Measurements from ENCODE around the gene APOL1. TPM values are rescaled to one million over a fixed set of nuclear protein-coding genes. Genes with fewer than 3 reads are reported as not detected.
"Not testable (repeated sequence)": the region's sequence is repeated elsewhere in the genome, so short reads cannot be mapped to it uniquely, and the experiment has no call there.

The APOL1 gene
- total RNA-seq, 1 donor from 2014 or later: 36.2 TPM

DNA sequence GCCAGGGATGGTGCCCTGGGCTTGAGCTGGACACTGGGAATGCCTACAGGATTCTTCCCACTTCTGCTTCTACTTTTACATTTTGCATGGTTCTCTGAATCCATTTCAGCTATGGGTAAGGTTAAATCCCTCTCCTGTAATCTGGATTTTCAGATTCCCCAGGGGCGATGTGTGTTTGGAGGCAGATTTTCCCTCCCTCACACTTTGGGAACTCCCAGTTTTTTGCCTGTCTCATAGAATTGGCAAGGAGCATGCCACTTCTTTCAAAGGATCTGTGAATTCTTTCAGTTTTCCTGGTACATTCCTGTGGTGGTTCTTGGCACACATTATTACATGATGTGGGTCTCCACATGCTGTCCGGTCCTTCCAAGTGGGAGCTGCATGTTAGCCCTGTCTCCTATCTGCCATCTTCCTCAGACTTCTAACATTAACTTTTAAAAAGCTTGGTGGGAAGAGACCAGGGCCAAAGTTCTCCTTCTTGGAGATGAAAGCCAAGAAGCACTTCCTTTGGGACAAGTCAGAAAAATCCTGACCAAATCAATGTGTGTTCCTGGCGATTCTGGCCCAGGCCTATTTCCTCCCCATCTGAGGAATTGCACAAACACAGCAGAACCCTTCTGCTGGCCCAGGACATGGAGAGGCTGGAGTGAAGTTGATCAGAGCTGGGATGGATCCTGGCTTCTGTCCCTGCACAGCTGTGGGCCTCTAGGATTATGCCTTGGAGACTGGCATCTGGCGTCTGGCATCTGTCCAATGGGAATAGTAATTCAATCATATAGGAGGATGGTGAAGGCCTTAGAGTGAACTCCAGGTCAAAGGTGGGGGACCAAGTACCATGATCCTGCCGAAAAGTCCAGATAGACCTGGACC is 8.2 kb upstream of the APOL1 start:
- intact Hi-C loops (cut with micrococcal nuclease): no loop called here
- Mint-ChIP-seq H3K4me3 (no peak overlapping the region), H3K4me1 (peaks cover 3% of the 10 kb centered on the region), H3K27ac (no peak overlapping the region), H3K27me3 (peaks cover 2% of the 10 kb centered on the region), H3K36me3 (ENCODE audit: low read depth) (peaks cover 2% of the 10 kb centered on the region), H3K9me3 (peaks cover 11% of the 10 kb centered on the region)
- no peak for DNase-seq

DNA sequence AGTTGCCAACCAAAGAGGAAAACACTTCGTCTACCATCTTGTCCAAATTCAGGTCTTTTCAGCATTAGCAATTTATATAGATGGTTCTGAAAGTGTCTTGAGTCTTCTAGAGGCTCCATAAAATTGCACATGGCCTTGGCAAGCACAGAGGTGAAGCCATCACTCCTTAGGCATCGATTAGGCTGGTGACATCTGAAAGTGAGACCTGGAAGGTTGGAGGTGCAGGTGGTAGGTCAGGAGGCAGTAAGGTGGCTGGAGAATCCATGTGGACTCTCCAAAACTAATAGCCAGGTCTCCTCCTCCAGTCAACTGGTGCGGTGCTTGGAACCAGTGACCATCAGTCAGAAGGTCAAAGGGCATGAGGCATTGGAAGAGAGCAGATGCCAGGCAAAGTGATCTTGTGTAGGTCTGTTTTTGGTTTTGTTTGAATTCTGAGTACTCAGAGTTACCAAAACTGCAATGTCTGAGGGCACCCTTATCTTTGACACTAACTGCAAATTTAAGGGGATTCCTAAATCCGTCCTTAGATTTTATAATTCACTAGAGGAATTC is 7.1 kb upstream of the APOL1 start:
- Mint-ChIP-seq H3K4me3 (no peak overlapping the region), H3K27ac (no peak overlapping the region), H3K4me1 (peaks cover 2% of the 10 kb centered on the region)

DNA sequence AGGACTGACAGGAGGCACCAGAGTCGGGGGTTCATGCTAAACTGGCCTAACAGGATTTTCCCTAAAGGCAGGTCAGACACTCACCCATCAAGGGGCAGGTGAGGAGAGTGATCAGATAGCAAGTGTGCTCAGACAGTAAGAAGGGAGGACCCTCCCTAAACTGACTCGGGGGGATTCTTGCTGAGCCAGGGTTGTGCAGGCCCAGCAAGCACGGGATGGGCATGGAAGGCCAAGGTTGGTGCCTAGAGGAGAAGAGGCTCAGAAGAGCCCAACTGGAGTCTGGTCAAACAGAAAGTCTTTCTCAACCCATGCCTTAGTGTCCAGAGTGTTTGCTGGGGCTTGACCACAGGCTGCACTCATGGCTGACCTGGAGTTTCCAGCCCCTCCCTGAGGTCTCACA is 6.2 kb upstream of the APOL1 start:
- Mint-ChIP-seq H3K27ac (no peak overlapping the region), H3K27me3 (peaks cover 2% of the 10 kb centered on the region), H3K4me3 (no peak overlapping the region), H3K4me1 (peaks cover 8% of the 10 kb centered on the region), H3K36me3 (ENCODE audit: low read depth) (peaks cover 2% of the 10 kb centered on the region), H3K9me3 (peaks cover 11% of the 10 kb centered on the region)
- intact Hi-C loops (cut with micrococcal nuclease): no loop called here
- DNase-seq: no peak

More for the DNA sequence above, 7.1 kb upstream of the APOL1 start:
- intact Hi-C loops (cut with micrococcal nuclease): no loop called here
- H3K27me3 Mint-ChIP-seq: peaks cover 2% of the 10 kb centered on the region
- DNase-seq: no peak
- peaks cover 11% of the 10 kb centered on the region for H3K9me3 Mint-ChIP-seq
- peaks cover 2% of the 10 kb centered on the region for H3K36me3 Mint-ChIP-seq (ENCODE audit: low read depth)

GRCh38 chr22:36247955-36248354 is 5.0 kb upstream of the APOL1 start:
- peaks cover 6% of the 10 kb centered on the region for H3K9me3 Mint-ChIP-seq
- intact Hi-C loops (cut with micrococcal nuclease): no loop called here
- peaks cover 17% of the 10 kb centered on the region for H3K4me1 Mint-ChIP-seq
- H3K27ac Mint-ChIP-seq: no peak overlapping the region
- no peak overlapping the region for H3K4me3 Mint-ChIP-seq
- no peak for DNase-seq
- H3K27me3 Mint-ChIP-seq: no peaks in the 10 kb centered on the region
- no peaks in the 10 kb centered on the region for H3K36me3 Mint-ChIP-seq (ENCODE audit: low read depth)

DNA sequence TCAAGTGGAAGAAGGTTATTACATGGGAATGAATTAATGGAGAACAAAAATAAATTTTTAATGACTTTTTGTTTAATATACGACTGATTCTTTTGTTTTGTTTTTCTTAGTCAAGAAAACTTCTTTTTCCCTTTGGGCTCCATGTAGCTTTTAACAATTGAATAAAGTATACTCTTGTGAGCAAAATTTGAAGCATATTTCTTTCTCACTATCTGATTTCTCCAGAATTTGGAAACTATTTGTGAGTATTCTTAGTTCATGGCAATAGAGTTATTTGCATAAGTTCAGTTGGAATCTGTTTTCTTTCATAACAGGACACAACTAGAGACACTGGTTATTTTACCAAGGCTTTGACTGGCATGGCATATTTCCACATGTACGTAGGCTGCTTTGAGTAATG is 3.8 kb upstream of the APOL1 start:
- no peak for DNase-seq
- no peak overlapping the region for H3K27ac Mint-ChIP-seq
- H3K9me3 Mint-ChIP-seq: no peaks in the 10 kb centered on the region
- intact Hi-C loops (cut with micrococcal nuclease): no loop called here
- H3K4me1 Mint-ChIP-seq: peaks cover 28% of the 10 kb centered on the region
- H3K4me3 Mint-ChIP-seq: no peak overlapping the region
- peaks cover 5% of the 10 kb centered on the region for H3K36me3 Mint-ChIP-seq (ENCODE audit: low read depth)
- no peaks in the 10 kb centered on the region for H3K27me3 Mint-ChIP-seq

- H3K36me3 Mint-ChIP-seq (ENCODE audit: low read depth); H3K4me3 Mint-ChIP-seq; H3K27me3 Mint-ChIP-seq; intact Hi-C loops (cut with micrococcal nuclease); DNase-seq; H3K9me3 Mint-ChIP-seq: not testable (repeated sequence)
- peak overlapping the region; percentile 8 for H3K27ac Mint-ChIP-seq
- peaks cover 38% of the 10 kb centered on the region for H3K4me1 Mint-ChIP-seq
Observed at GRCh38 chr22:36250292-36250960, 2.5 kb upstream of the APOL1 start.

GRCh38 chr22:36251979-36252608 is 839 bp upstream of the APOL1 start:
- H3K36me3 Mint-ChIP-seq (ENCODE audit: low read depth): peaks cover 22% of the 10 kb centered on the region
- H3K9me3 Mint-ChIP-seq; H3K27me3 Mint-ChIP-seq; intact Hi-C loops (cut with micrococcal nuclease); DNase-seq: not testable (repeated sequence)
- peak overlapping the region; percentile 40 for H3K27ac Mint-ChIP-seq
- peak overlapping the region; percentile 92 for H3K4me3 Mint-ChIP-seq
- H3K4me1 Mint-ChIP-seq: peaks cover 51% of the 10 kb centered on the region

GRCh38 chr22:36253523-36254490 is 874 bp downstream of the APOL1 start:
- H3K36me3 Mint-ChIP-seq (ENCODE audit: low read depth): peaks cover 38% of the 10 kb centered on the region
- intact Hi-C loops (cut with micrococcal nuclease): loop anchor here (1.0 kb wide), 1 partner anchor 15 kb away; the partner anchor contains the start of gene APOL2
- H3K9me3 Mint-ChIP-seq: no peaks in the 10 kb centered on the region
- DNase-seq: no peak
- H3K27me3 Mint-ChIP-seq: no peaks in the 10 kb centered on the region
- H3K4me1 Mint-ChIP-seq: peaks cover 64% of the 10 kb centered on the region
- peak overlapping the region; percentile 90 for H3K27ac Mint-ChIP-seq
- H3K4me3 Mint-ChIP-seq: peak overlapping the region; percentile 92

DNA sequence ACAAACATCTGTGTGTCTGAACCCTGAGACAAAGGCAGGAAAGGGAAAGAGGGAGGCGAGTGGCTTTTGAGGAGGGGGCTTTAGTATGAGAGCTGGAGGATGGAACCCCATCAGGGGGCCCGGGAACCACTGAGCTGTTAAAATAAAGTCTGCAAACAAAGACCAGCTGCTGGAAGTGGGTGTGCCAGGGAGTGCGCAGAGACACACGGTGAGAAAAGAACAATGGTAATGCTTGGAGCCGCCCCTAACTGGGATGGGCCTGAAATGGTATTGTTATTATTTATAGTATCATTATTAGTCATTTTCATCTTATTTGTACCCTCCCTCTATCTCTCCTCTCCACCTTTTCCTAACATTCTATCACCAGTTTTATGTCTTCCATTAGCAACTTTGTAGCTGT is 2.6 kb downstream of the APOL1 start:
- H3K9me3 Mint-ChIP-seq; intact Hi-C loops (cut with micrococcal nuclease): not testable (repeated sequence)

DNA sequence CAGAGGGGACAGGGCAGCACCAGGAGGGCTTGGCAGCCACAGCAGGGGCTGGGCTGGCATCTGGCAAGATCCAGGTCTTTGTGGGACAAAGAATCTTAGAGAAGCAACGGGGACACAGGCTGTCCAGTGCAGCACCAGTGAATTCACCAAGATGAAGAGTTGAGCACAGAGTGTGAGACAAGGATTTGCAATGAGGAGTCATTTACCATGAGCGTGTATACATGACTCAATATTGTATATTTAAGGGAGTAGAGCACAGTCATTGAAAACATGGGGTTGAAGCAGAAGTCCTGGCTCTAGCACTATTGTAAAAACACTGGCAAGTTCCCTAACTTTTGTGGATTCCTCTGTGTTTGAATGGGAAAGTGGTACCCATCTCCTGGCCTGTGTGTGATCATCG is 3.5 kb downstream of the APOL1 start:
- intact Hi-C loops (cut with micrococcal nuclease): no loop called here
- H3K27me3 Mint-ChIP-seq: no peaks in the 10 kb centered on the region
- peak overlapping the region; percentile 53 for H3K4me3 Mint-ChIP-seq
- no peaks in the 10 kb centered on the region for H3K9me3 Mint-ChIP-seq
- H3K4me1 Mint-ChIP-seq: peaks cover 69% of the 10 kb centered on the region
- H3K36me3 Mint-ChIP-seq (ENCODE audit: low read depth): peaks cover 58% of the 10 kb centered on the region
- H3K27ac Mint-ChIP-seq: peak overlapping the region; percentile 79
- DNase-seq: no peak

More for the DNA sequence above, 2.6 kb downstream of the APOL1 start:
- not testable (repeated sequence) for H3K27me3 Mint-ChIP-seq, DNase-seq
- peak overlapping the region; percentile 78 for H3K27ac Mint-ChIP-seq
- peak overlapping the region; percentile 92 for H3K4me3 Mint-ChIP-seq
- peaks cover 71% of the 10 kb centered on the region for H3K4me1 Mint-ChIP-seq
- H3K36me3 Mint-ChIP-seq (ENCODE audit: low read depth): peaks cover 51% of the 10 kb centered on the region

DNA sequence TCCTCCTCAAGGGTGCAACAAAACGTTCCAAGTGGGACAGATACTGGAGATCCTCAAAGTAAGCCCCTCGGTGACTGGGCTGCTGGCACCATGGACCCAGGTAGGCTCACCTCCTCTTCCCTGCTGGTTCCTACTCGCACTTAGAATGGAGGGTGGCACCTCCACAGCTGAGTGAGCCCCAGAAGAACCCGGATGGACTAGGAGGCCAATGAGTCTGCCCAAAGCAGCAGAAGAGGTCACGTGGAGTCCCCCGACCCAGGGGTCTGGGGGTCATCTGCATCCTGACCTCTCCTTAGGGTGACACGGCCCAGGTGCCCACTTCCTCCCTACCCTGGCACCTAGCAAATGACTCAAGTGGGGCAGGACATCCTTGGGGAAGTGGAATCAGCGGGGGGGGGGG is 4.4 kb downstream of the APOL1 start:
- intact Hi-C loops (cut with micrococcal nuclease): no loop called here
- no peaks in the 10 kb centered on the region for H3K9me3 Mint-ChIP-seq
- H3K36me3 Mint-ChIP-seq (ENCODE audit: low read depth): peaks cover 64% of the 10 kb centered on the region
- peak overlapping the region; percentile 79 for H3K27ac Mint-ChIP-seq
- no peak for DNase-seq
- H3K4me1 Mint-ChIP-seq: peaks cover 62% of the 10 kb centered on the region
- no peak overlapping the region for H3K4me3 Mint-ChIP-seq
- no peaks in the 10 kb centered on the region for H3K27me3 Mint-ChIP-seq

- Mint-ChIP-seq H3K4me1 (peaks cover 56% of the 10 kb centered on the region), H3K36me3 (ENCODE audit: low read depth) (peaks cover 71% of the 10 kb centered on the region), H3K4me3 (peak overlapping the region; percentile 62)
Observed at GRCh38 chr22:36257948-36258670, 5.2 kb downstream of the APOL1 start.

More at GRCh38 chr22:36257948-36258670, 5.2 kb downstream of the APOL1 start:
- intact Hi-C loops (cut with micrococcal nuclease): no loop called here
- H3K27me3 Mint-ChIP-seq: no peaks in the 10 kb centered on the region
- no peak for DNase-seq
- no peaks in the 10 kb centered on the region for H3K9me3 Mint-ChIP-seq
- peak overlapping the region; percentile 91 for H3K27ac Mint-ChIP-seq

Measured in activated CD4-positive, alpha-beta T cell treated with anti-CD3 and anti-CD28 coated beads, Interleukin-2, amount 10 ng/mL, durations not matched to agents 24 days and 14 days (primary cell).